ENCODE measurements around the gene ING2.

DNA sequence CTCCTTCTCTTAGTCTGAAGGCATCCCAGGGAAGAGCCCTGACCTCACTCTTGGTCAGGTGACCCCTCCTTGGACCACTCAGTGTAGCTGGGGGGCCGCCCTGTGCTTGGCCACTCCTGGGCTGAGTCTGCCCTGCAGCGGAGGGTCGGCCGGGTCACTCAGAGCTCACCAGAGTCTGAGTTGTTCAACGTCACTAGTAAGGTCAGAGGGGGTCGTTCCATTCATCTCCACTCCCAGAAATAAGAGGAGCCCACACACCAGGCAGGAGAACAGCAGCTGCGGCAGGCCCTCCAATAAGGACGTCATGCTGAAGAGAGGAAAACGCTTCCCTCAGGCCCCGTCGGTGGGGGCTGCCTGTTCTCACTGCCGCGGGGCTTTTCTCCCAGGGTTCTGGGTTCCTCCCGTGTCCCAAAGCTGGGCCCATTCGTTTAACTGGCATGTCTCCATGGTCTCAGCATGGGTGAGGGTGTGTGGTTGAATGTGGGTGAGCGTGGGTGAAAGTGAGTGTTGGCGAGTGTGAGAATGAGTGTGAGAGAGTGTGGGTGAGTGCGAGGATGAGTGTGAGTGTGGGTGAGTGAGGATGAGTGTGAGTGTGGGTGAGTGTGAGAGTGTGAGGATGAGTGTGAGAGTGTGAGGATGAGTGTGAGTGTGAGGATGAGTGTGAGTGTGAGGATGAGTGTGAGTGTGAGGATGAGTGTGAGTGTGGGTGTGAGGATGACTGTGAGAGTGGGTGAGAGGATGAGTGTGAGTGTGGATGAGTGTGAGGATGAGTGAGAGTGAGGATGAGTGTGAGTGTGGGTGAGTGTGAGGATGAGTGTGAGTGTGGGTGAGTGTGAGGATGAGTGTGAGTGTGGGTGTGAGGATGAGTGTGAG, 47.7 kb downstream of the ING2 start:
- TF ChIP-seq CTCF (IDR thresholded peaks at IDR 0.05; ENCODE audit: control extremely low read depth in 1 of 3, insufficient read depth in 1 of 3, low read depth in 1 of 3, low read length in 3 of 3), result no peak
- TF ChIP-seq POLR2AphosphoS5 (IDR thresholded peaks at IDR 0.05; ENCODE audit: low read depth, low read length), result no peak
- TF ChIP-seq POLR2A (IDR thresholded peaks at IDR 0.05; ENCODE audit: control extremely low read depth in 1 of 2, low read depth in 2 of 2, low read length in 2 of 2), result no peak
- no peak for TF ChIP-seq RAD21 (IDR thresholded peaks at IDR 0.05 in 1 of 2, conservative IDR thresholded peaks at IDR 0.05 in 1 of 2; ENCODE audit: low read depth in 2 of 2, low read length in 2 of 2)
- no peak for TF ChIP-seq JUN (IDR thresholded peaks at IDR 0.05; ENCODE audit: low read depth, low read length)
- no peak for TF ChIP-seq TAF1 (IDR thresholded peaks at IDR 0.05; ENCODE audit: low read depth, low read length)
- TF ChIP-seq BCL11A (IDR thresholded peaks at IDR 0.05; ENCODE audit: low read depth in 2 of 2, low read length in 2 of 2), result no peak
- TF ChIP-seq CEBPB (IDR thresholded peaks at IDR 0.05; ENCODE audit: low read depth, low read length), result no peak
- TF ChIP-seq RFX5 (IDR thresholded peaks at IDR 0.05; ENCODE audit: borderline replicate concordance, low read depth, low read length), result no peak
- TF ChIP-seq, protein P1, sequence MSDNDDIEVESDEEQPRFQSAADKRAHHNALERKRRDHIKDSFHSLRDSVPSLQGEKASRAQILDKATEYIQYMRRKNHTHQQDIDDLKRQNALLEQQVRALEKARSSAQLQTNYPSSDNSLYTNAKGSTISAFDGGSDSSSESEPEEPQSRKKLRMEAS (IDR thresholded peaks at IDR 0.05), result no peak
- TF ChIP-seq, protein P2, sequence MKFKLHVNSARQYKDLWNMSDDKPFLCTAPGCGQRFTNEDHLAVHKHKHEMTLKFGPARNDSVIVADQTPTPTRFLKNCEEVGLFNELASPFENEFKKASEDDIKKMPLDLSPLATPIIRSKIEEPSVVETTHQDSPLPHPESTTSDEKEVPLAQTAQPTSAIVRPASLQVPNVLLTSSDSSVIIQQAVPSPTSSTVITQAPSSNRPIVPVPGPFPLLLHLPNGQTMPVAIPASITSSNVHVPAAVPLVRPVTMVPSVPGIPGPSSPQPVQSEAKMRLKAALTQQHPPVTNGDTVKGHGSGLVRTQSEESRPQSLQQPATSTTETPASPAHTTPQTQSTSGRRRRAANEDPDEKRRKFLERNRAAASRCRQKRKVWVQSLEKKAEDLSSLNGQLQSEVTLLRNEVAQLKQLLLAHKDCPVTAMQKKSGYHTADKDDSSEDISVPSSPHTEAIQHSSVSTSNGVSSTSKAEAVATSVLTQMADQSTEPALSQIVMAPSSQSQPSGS (IDR thresholded peaks at IDR 0.05; ENCODE audit: low read length), result no peak
- TF ChIP-seq CREB1 (IDR thresholded peaks at IDR 0.05), result no peak

Measured in H1 (cell line).